CD14-positive monocyte (primary cell): ENCODE measurements around the gene OSBPL10. TPM values are rescaled to one million over a fixed set of nuclear protein-coding genes. Genes with fewer than 3 reads are reported as not detected.

Experiments used
- DNase-seq, 3 donors: peaks; one replicate each; pipeline ENCODE4 v3.0.0-alpha.2; 2011 to 2022
- H2AFZ ChIP-seq: 2 replicates; pipeline ENCODE4 v1.6.0; 2012; ENCODE audit warnings: mild to moderate bottlenecking, low read depth, low read length, inconsistent platforms; ENCODE audit not compliant: insufficient read depth, poor library complexity, severe bottlenecking
- H3K27ac ChIP-seq, 2 donors: 1 replicate in 1 of 2; 2 replicates in 1 of 2; pipeline ENCODE4 v1.5.1; 2012 to 2013; ENCODE audit warnings: low read length in 2 of 2, control low read depth in 1 of 2, inconsistent platforms in 1 of 2, low read depth in 1 of 2, mild to moderate bottlenecking in 1 of 2
- H3K27me3 ChIP-seq, 2 donors: one replicate each; pipeline versions ENCODE4 v1.6.0 to v1.6.1; 2011 to 2013; ENCODE audit warnings: low read length in 2 of 2; ENCODE audit not compliant: control insufficient read depth in 2 of 2, insufficient read depth in 2 of 2
- H3K36me3 ChIP-seq, 2 donors: replicated peaks in 1 of 2; 1 replicate in 1 of 2; 2 replicates in 1 of 2; pipeline versions ENCODE4 v1.5.1 to v1.6.1; 2012 to 2013; ENCODE audit warnings: low read length in 2 of 2, control low read depth in 1 of 2, inconsistent platforms in 1 of 2, mild to moderate bottlenecking in 1 of 2; ENCODE audit not compliant: insufficient read depth in 2 of 2, control insufficient read depth in 1 of 2
- H3K4me1 ChIP-seq, 2 donors: 1 replicate in 1 of 2; 2 replicates in 1 of 2; pipeline versions ENCODE4 v1.5.1 to v1.6.1; 2012 to 2013; ENCODE audit warnings: low read length in 2 of 2, control low read depth in 1 of 2, inconsistent platforms in 1 of 2, mild to moderate bottlenecking in 1 of 2, moderate library complexity in 1 of 2; ENCODE audit not compliant: insufficient read depth in 2 of 2, control insufficient read depth in 1 of 2
- H3K4me2 ChIP-seq: replicated peaks from 2 replicates; pipeline ENCODE3; 2012; ENCODE audit warnings: low read length, moderate library complexity, mild to moderate bottlenecking; ENCODE audit not compliant: poor library complexity, severe bottlenecking; ENCODE audit errors: extremely low read depth
- H3K4me3 ChIP-seq, 3 experiments: fragments of 200-600 bp in 1 of 3; sonication (generic) in 1 of 3; replicated peaks in 1 of 3; 1 replicate in 2 of 3; 2 replicates in 1 of 3; pipeline ENCODE4 v1.5.1; 2011 to 2013; ENCODE audit warnings: low read length in 3 of 3, mild to moderate bottlenecking in 3 of 3, control low read depth in 2 of 3, low read depth in 2 of 3, inconsistent platforms in 1 of 3, moderate library complexity in 1 of 3
- H3K79me2 ChIP-seq: 2 replicates; pipeline ENCODE4 v1.6.0; 2012; ENCODE audit warnings: mild to moderate bottlenecking, control low read depth, inconsistent platforms, low read length, moderate library complexity; ENCODE audit not compliant: insufficient read depth
- H3K9ac ChIP-seq: 2 replicates; pipeline ENCODE4 v1.6.0; 2017; ENCODE audit warnings: low read length, mild to moderate bottlenecking; ENCODE audit not compliant: insufficient read depth, poor library complexity, severe bottlenecking
- H3K9me3 ChIP-seq, 2 donors: replicated peaks in 1 of 2; 1 replicate in 1 of 2; 2 replicates in 1 of 2; pipeline versions ENCODE4 v1.5.1 to v1.6.1; 2012 to 2013; ENCODE audit warnings: low read length in 2 of 2, control low read depth in 1 of 2; ENCODE audit not compliant: control insufficient read depth in 1 of 2, insufficient read depth in 1 of 2
- H4K20me1 ChIP-seq: 2 replicates; pipeline ENCODE4 v1.6.0; 2012; ENCODE audit warnings: mild to moderate bottlenecking, low read length, control low read depth, moderate library complexity; ENCODE audit not compliant: insufficient read depth
- H3K27ac Mint-ChIP-seq, 7 donors: one replicate each; pipeline ENCODE4 v1.8.0; 2020; ENCODE audit warnings: mild to moderate bottlenecking in 7 of 7, mixed read lengths in 7 of 7, moderate library complexity in 6 of 7, inconsistent platforms in 2 of 7
- H3K27me3 Mint-ChIP-seq, 3 donors: one replicate each; pipeline ENCODE4 v1.8.0; 2021 to 2022; ENCODE audit warnings: low read depth in 3 of 3, mild to moderate bottlenecking in 3 of 3, mixed read lengths in 3 of 3, moderate library complexity in 3 of 3, inconsistent platforms in 1 of 3
- H3K36me3 Mint-ChIP-seq, 2 donors: one replicate each; pipeline ENCODE4 v1.8.0; 2020; ENCODE audit warnings: mixed read lengths in 2 of 2, inconsistent platforms in 1 of 2, mild to moderate bottlenecking in 1 of 2
- H3K4me1 Mint-ChIP-seq: one replicate; pipeline ENCODE4 v1.8.0; 2020; ENCODE audit warnings: mild to moderate bottlenecking, mixed read lengths
- H3K4me3 Mint-ChIP-seq, 2 donors: one replicate each; pipeline ENCODE4 v1.8.0; 2020; ENCODE audit warnings: mild to moderate bottlenecking in 2 of 2, mixed read lengths in 2 of 2, moderate library complexity in 1 of 2
- H3K9me3 Mint-ChIP-seq, 7 donors: one replicate each; pipeline ENCODE4 v1.8.0; 2020 to 2022; ENCODE audit warnings: mixed read lengths in 7 of 7, mild to moderate bottlenecking in 6 of 7, moderate library complexity in 6 of 7, inconsistent platforms in 2 of 7
- CTCF ChIP-seq: fragments of 200-600 bp; IDR thresholded peaks from one replicate; pipeline ENCODE4 v1.8.0; 2022; ENCODE audit warnings: antibody characterized with exemption, mild to moderate bottlenecking
- WGBS: methylation state at CpG from one replicate; pipeline ENCODE4 v1.1.5; 2013; ENCODE audit warnings: missing lambda C conversion rate; ENCODE audit not compliant: insufficient coverage; 5-methylcytosine and 5-hydroxymethylcytosine counted together
- intact Hi-C, 2 donors: fragments of 100-400 bp; cut with micrococcal nuclease; formaldehyde crosslinking; loops; one replicate each; pipeline versions ENCODE4 v1.15.0 to v1.15.1; 2023
- polyA plus RNA-seq, 3 donors: library from polyadenylated mRNA; depleted of rRNA in 1 of 3; unstranded in 2 of 3; stranded (reverse) in 1 of 3; fragments of 300-500 nt in 2 of 3; fragments of >200 nt in 1 of 3; fragmentation: Illumina TruSeq in 2 of 3; gene quantifications; 1 replicate in 2 of 3; 2 replicates in 1 of 3; pipeline ENCODE4 v1.2.3, GENCODE V29; 2012 to 2021

Gene OSBPL10
- polyA plus RNA-seq, 3 donors: 0.03 TPM; not detected in 2

- no peak overlapping the region for H2AFZ ChIP-seq
- peaks cover 66 to 70% of the 10 kb centered on the region in 2 donors for H3K36me3 Mint-ChIP-seq
- H3K27me3 ChIP-seq: no peaks in the 10 kb centered on the region
- no peaks in the 10 kb centered on the region for H3K9me3 ChIP-seq
- H3K9me3 Mint-ChIP-seq: no peaks in the 10 kb centered on the region
- DNase-seq: no peak
- H3K9ac ChIP-seq: no peak overlapping the region
- H3K36me3 ChIP-seq: peaks cover 57 to 87% of the 10 kb centered on the region in 2 donors
- H3K27me3 Mint-ChIP-seq: no peaks in the 10 kb centered on the region
- H3K4me3 ChIP-seq: no peak overlapping the region
- no peak overlapping the region for H3K4me3 Mint-ChIP-seq
- H4K20me1 ChIP-seq: peaks cover 4% of the 10 kb centered on the region
- intact Hi-C loops: no loop called here
- peaks cover 0 to 9% of the 10 kb centered on the region in 2 donors for H3K4me1 ChIP-seq
- no CpG with 5 or more reads among the region's 2 CpGs for WGBS
- H3K4me2 ChIP-seq: no peak overlapping the region
- H3K4me1 Mint-ChIP-seq: peaks cover 10% of the 10 kb centered on the region
- TF ChIP-seq CTCF: no peak
- peak overlapping the region in 1 of 7 donors; percentile 17 for H3K27ac Mint-ChIP-seq
- H3K79me2 ChIP-seq: no peaks in the 10 kb centered on the region
- no peak overlapping the region for H3K27ac ChIP-seq
These were observed 355.7 kb downstream of the OSBPL10 start for GRCh38 chr3:31625358-31625757.

GRCh38 chr3:31624083-31624709, 356.9 kb downstream of the OSBPL10 start:
- peaks cover 59 to 87% of the 10 kb centered on the region in 2 donors for H3K36me3 ChIP-seq
- no peak overlapping the region for H3K27ac Mint-ChIP-seq
- H3K79me2 ChIP-seq: no peaks in the 10 kb centered on the region
- H3K4me3 Mint-ChIP-seq: no peak overlapping the region
- no peak for DNase-seq
- H3K27me3 ChIP-seq: no peaks in the 10 kb centered on the region
- H3K4me3 ChIP-seq: no peak overlapping the region
- H3K36me3 Mint-ChIP-seq: peaks cover 61 to 72% of the 10 kb centered on the region in 2 donors
- H3K9me3 ChIP-seq: no peaks in the 10 kb centered on the region
- no peak overlapping the region for H2AFZ ChIP-seq
- TF ChIP-seq CTCF: no peak
- no peaks in the 10 kb centered on the region for H3K9me3 Mint-ChIP-seq
- no peak overlapping the region for H3K27ac ChIP-seq
- WGBS: no CpG with 5 or more reads among the region's 6 CpGs
- no peaks in the 10 kb centered on the region for H3K27me3 Mint-ChIP-seq
- peaks cover 0 to 7% of the 10 kb centered on the region in 2 donors for H3K4me1 ChIP-seq
- H4K20me1 ChIP-seq: no peaks in the 10 kb centered on the region
- H3K4me1 Mint-ChIP-seq: peaks cover 10% of the 10 kb centered on the region
- no peak overlapping the region for H3K4me2 ChIP-seq
- intact Hi-C loops: no loop called here
- no peak overlapping the region for H3K9ac ChIP-seq
